RWPE1 (cell line): Measurements from ENCODE around the gene COPS2.
A peak's percentile ranks its signal among the peaks of the same experiment; 100 is the strongest.

ENCODE experiments used
- CTCF ChIA-PET: fragments of 350-600 bp; sonication (Branson Sonifier 250); formaldehyde crosslinking; extraction: SDS; loops from one replicate; lab custom pipeline; 2021; lab: Yijun Ruan, JAX
- POLR2A ChIA-PET: fragments of 400-600 bp; formaldehyde crosslinking; extraction: SDS; loops from one replicate; lab custom pipeline; 2020; ENCODE audit warnings: antibody characterized with exemption; ENCODE audit not compliant: low non-redundant PET; lab: Yijun Ruan, JAX
- DNase-seq: peaks from one replicate; pipeline ENCODE4 v3.0.0; 2012; ENCODE audit warnings: low spot score
- H3K27ac ChIP-seq: fragments of 450-650 bp; 2 replicates; pipeline ENCODE4 v1.5.1; 2017
- CTCF ChIP-seq: fragments of 450-650 bp; conservative IDR thresholded peaks from 2 replicates; pipeline ENCODE4 v1.5.1; 2017; ENCODE audit warnings: low read depth, mild to moderate bottlenecking

The COPS2 gene

GRCh38 chr15:49155110-49155833 lies at the start of gene COPS2:
Gene COPS2 (minus strand): TSS chr15:49155599. CDS start chr15:49155578, 21 bp downstream.
- H3K27ac ChIP-seq = peak within 1 kb of the TSS; percentile 79
- ChIA-PET POLR2A (interaction anchor here (0.6 to 1.5 kb wide), 3 partner anchors 14 to 15 kb away, joined by 3 read pairs; partner anchors contain the start of gene GALK2), CTCF (interaction anchor here (0.6 to 0.7 kb wide), 3 partner anchors 49 to 489 kb away, joined by 3 read pairs; no protein-coding TSS in a partner anchor)
- peak; percentile 93 for DNase-seq
- no peak for TF ChIP-seq CTCF

GRCh38 chr15:49200347-49200746 lies 44.9 kb upstream of the COPS2 start:
- ChIA-PET POLR2A (no interaction called here), CTCF (no interaction called here)
- TF ChIP-seq CTCF = no peak
- DNase-seq = no peak
- no peak overlapping the region for H3K27ac ChIP-seq

- no peak for DNase-seq
- H3K27ac ChIP-seq = no peak overlapping the region
- POLR2A ChIA-PET = no interaction called here
- CTCF ChIA-PET = no interaction called here
- TF ChIP-seq CTCF = no peak
These were observed 44.3 kb upstream of the COPS2 start for GRCh38 chr15:49199666-49200065.

GRCh38 chr15:49196856-49197255 lies 41.5 kb upstream of the COPS2 start:
- no peak for TF ChIP-seq CTCF
- H3K27ac ChIP-seq = no peak overlapping the region
- no peak for DNase-seq
- ChIA-PET CTCF (no interaction called here), POLR2A (no interaction called here)

GRCh38 chr15:49191892-49192291 lies 36.5 kb upstream of the COPS2 start:
- CTCF ChIA-PET = no interaction called here
- no peak overlapping the region for H3K27ac ChIP-seq
- TF ChIP-seq CTCF = no peak
- no peak for DNase-seq
- POLR2A ChIA-PET = no interaction called here

GRCh38 chr15:49190586-49190985 lies 35.2 kb upstream of the COPS2 start:
- CTCF ChIA-PET = no interaction called here
- H3K27ac ChIP-seq = no peak overlapping the region
- no peak for DNase-seq
- POLR2A ChIA-PET = no interaction called here
- TF ChIP-seq CTCF = no peak
